GM19023 (cell line): ENCODE results near the gene MYLK.
"Not testable (repeated sequence)": the region's sequence is repeated elsewhere in the genome, so short reads cannot be mapped to it uniquely, and the experiment has no call there.

Experiments
- ATAC-seq: cut with Tn5 transposase; IDR thresholded peaks from one replicate; pipeline ENCODE4 v1.9.1; 2021; ENCODE audit warnings: mild to moderate bottlenecking, moderate library complexity; ENCODE audit not compliant: unreplicated experiment

MYLK gene

GRCh38 chr3:123884203-123884831 is at the start of gene MYLK:
MYLK (minus strand) TSS chr3:123884332; CDS start chr3:123793841, 90,491 bp downstream.
- ATAC-seq = peak; percentile 79

DNA sequence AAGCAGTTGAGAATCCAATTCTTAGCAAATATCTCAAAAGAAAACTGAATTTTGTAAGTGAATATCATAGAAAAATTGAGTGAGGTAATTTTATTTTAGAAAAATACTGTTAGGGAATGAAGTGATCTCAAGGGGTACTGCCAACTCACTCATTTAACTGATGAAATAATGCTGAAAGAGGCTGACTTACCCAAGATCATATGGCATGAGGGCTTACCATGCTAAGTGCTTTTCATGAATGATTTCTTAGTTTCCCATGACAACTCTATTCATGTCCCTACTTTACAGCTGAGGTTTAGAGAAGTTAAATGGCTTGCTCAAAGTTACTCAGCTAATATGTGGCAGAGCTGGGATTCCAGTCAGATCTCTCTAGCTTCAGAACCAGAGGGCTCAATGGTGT is 46.3 kb upstream of the MYLK start:
- no peak for ATAC-seq

DNA sequence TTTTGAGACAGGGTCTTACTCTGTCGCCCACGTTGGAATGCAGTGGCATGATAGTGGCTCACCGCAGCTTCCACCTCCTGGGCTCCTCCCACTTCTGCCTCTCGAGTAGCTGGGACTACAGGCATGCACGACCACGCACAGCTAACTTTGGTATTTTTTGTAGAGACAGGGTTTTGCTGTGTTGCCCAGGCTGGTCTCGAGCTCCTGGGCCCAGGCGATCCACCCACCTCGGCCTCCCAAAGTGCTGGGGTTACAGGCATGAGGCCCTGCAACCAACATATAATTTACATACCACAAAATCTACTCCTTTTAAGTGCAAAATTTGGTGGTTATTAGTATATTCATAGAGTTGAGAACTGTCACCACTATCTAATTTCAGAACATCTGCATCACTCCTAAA is 45.2 kb upstream of the MYLK start:
- ATAC-seq = no peak

DNA sequence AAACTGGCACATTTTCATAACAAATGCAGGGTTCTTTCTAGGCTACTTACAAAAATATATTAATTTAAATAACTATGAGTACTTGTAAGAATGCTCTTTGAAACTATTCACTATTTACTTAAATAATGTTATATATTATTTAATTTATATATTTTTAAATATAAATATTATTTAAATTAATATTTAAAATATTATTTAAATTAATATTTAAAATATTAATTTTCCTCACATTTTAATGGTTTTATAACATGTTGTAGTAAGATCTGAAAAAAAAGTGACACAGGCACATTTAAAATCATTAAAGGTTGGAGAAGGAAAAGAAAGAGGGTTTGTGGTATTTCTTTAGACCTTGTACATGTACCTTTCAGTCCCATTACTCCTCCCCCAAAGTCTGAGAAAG is 42.3 kb upstream of the MYLK start:
- no peak for ATAC-seq

- ATAC-seq = no peak
These were observed 36.7 kb upstream of the MYLK start for GRCh38 chr3:123920868-123921267.

- no peak for ATAC-seq
These were observed 36.3 kb upstream of the MYLK start for GRCh38 chr3:123920383-123920782.

GRCh38 chr3:123919353-123919752 is 35.2 kb upstream of the MYLK start:
- ATAC-seq = no peak

DNA sequence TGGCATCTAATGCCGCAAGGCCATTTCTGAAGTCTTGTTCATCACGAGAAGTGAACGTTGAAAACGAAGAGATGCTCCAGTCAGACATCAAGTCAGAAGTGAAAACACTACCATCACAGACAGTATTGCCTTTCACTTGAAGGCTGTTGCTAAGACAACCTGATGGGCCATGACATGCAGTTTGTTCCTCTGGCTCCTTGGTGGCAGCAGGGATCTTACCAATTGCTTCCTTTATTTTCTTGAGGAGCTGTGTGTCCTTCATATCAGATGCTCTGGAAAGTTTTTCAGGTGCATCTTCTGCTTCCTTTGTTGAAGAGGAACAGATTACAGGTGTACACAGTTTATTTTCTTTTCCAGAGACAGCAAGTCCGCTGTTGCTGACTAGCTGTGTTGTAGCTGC is 30.7 kb upstream of the MYLK start:
- ATAC-seq = no peak

- peak; percentile 54 for ATAC-seq
These were observed 25.7 kb upstream of the MYLK start for GRCh38 chr3:123909785-123910184.

DNA sequence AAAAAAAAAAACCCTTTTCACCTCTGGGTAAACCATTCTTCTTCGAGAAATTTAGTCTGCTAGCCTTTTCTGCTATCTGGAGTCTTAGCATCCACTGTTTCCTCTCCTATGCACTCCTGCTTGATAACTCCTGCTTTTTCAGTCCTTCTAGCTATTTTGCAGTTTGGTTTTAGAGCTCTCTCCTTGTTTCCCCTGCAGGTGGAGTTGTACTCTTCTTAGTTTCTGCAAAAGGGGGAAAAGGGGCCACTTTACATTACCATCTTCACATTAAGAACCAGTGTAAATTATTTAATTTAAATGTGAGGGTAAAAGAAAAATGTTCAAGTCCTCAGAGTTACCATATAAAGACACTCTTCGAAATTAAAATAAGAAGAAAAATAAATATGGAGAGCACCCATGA is 23.6 kb upstream of the MYLK start:
- ATAC-seq = no peak

DNA sequence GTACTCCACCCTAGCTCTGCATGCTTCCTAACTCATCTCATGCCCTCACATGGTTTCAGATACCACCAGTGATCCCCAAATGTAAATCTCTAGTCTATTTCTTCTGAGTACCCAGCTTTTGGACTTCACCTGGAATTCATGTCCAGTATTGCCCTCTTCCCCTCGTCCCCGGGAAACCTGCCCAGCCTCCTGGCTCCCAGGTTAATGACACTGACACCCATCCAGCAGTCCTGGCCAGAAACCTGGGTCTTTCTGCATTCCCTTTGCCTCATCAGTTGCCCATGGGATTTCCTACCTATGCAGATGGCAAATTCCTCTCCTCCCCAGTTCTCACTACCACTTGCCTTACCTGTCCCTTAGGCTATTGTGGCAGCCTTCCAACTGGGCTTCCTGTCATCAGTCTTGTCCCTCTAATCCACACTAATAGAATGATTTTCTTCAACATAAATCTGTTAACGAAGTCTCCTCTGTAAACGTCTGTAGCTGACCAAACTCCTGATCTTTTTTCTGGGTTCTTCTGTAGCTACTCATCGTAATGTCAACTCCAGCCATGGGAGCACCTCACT is 15.3 kb upstream of the MYLK start:
- ATAC-seq = no peak

DNA sequence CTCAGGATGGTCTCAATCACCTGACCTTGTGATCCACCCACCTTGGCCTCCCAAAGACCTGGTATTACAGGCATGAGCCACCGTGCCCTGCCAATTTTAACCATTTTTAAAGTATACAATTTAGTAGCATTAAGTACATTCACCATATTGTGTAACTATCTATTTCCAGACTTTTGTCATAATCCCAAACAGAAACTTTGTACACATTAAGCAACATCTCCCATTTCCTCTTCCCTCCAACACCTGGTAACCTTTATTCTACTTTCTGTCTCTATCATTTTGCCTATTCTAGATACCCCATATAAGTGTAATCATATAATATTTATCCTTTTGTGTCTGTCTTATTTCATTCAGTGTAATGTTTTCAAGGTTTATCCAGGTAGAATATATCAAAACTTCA is 8.9 kb upstream of the MYLK start:
- ATAC-seq = no peak

GRCh38 chr3:123892195-123892594 is 8.1 kb upstream of the MYLK start:
- no peak for ATAC-seq

GRCh38 chr3:123890991-123891390 is 6.9 kb upstream of the MYLK start:
- not testable (repeated sequence) for ATAC-seq

DNA sequence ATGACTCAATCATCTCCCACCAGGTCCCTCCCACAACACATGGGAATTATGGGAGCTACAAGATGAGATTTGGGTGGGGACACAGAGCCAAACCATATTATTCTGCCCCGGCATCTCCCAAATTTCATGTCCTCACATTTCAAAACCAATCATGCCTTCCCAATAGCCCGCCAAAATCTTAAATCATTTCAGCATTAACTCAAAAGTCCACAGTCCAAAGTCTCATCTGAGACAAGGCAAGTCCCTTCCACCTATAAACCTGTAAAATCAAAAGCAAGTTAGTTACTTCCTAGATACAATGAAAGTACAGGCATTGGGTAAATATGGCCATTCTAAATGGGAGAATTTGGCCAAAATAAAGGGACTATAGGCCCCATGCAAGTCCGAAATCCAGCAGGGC is 6.0 kb upstream of the MYLK start:
- not testable (repeated sequence) for ATAC-seq

DNA sequence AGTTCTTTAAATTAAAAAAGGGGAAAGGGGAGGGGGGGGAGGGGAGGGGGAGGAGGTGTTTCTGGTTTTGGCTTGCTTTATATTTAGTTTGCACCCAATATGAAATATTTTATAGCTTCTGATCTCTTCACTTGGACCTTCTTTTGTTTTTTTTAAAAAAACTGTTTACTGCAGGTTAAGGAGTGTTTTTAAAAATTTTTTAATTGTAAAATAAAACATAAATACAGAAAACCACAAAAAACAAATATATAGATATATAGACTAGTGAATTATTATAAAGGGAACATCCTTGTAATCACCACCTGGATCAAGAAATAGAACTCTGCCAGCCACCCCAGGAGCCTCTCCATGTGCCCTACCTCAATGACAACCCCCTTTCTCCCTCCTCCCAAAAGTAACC is 861 bp upstream of the MYLK start:
- ATAC-seq = no peak

DNA sequence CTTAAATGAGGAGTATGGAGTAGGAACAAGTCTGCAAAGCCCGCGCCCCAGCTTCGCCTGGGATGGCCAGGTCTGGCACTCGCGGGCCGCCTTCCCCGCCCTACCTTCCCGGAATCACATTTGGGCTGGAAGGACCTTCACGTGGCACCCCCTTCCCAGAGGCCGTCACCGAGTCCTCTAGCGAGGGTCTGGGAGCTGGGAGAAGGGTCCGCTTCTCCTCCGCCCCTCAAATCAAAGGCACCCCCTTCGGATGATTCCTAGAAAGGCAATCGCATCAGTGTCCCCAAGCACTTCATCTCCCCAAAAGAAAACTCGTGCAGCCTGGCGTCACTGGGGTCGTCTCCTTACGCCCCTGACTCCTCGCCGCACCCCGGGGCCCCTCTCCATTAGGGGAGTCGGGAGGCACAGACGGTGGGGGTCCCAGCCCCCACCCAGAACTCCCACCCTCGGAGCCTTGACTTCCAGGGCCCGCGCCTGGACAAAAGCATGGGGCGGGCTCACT is 380 bp downstream of the MYLK start:
- no peak for ATAC-seq

GRCh38 chr3:123883111-123883510 is 1.0 kb downstream of the MYLK start:
- ATAC-seq = no peak

DNA sequence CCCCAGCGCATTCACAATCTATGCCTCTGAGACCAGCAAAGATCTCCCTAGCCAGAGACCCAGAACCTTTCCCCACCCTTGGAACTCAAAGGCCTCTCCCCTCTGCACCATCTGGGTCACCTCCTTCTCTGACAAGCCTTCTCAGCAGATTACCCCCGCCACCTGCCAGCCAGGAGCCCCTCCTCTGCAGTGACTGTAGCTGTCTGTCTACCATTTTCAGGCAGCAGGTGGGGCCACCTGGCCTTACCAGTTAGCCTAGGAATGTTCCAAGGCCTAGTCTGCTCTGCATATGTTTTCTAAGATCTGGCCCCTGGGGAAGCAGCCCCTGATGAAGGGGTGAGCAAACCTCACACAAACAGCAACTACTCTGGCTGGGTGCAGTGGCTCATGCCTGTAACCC is 2.4 kb downstream of the MYLK start:
- no peak for ATAC-seq

- no peak for ATAC-seq
These were observed 3.1 kb downstream of the MYLK start for GRCh38 chr3:123880998-123881561.

GRCh38 chr3:123878807-123879206 is 5.3 kb downstream of the MYLK start:
- no peak for ATAC-seq

DNA sequence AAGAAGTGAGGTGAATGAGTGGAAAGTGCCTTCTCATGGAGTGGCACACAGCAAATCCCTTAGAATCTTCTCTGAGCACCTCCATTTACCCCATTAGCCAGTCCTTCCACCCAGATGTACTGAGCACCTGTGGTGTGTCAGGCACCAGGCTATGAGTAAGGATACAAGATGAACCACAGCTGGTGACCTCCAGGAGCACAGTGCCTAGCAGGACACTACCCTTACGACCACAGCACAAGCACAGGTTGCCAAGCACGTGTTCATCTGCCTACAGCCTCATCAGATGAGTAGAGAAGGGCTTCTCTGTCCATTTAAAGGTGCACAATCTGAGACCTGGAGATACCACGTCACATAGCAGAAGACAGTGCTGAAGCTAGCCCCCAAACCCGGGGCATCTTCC is 6.2 kb downstream of the MYLK start:
- no peak for ATAC-seq

DNA sequence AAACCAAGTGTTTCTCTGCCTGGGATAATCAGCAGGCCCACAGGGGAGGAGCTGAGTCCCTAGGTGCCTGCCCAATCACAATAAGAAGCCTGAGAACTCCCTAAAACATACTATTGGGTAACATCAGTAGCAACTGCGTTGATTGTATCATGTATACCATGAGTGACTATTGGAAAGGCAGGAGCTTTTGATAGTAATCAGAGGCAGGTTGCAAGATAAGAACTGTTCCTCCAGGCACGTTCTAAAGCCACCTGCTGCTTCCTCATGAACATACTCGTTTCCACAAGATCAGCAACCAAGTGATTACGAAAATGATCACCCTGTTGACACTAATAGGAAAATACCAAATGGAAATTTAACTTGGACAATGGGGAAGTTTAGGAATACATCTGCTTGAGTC is 6.7 kb downstream of the MYLK start:
- no peak for ATAC-seq
